ENCODE results near the gene NME7. TPM values are rescaled to one million over a fixed set of nuclear protein-coding genes. Genes with fewer than 3 reads are reported as not detected.

NME7 gene
- total RNA-seq, 4 donors from 2014 or later, result 1.9 to 15.9 (median 8.3) TPM

DNA sequence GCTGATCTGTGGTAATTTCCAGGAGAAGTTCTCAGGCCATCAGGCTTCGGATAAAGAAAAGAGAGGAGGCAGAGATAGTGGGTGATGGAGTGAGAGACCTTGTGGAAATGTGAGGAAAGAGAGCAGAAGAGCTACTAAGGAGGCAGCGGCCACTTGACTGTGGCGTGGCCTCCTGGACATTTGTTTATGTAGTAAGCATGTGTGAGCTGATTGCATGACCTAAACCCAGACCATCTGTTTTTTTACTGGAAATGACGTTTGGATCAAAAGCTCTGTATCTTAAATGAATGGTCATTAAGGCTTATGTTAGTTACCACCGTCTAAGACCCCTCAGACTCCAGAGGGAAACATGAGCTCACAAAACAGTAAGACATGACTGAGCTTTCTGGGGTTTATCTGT, 247.5 kb downstream of the NME7 start:
- Histone ChIP-seq H3K4me3 (no peak overlapping the region), H3K27ac (peak overlapping the region; percentile 21 to 98 (median 67)), H3K27me3 (no peaks in the 10 kb centered on the region), H3K9me3 (no peaks in the 10 kb centered on the region), H3K4me1 (peaks cover 21 to 85% (median 54%) of the 10 kb centered on the region in 4 donors), H3K36me3 (peaks cover 0 to 11% (median 2%) of the 10 kb centered on the region in 4 donors)
- no peak for DNase-seq
- in situ Hi-C loops (cut with MboI; ENCODE audit: low pct_ligation_motif_present in 1 of 4, low pct_unique_long_range_greater_than_20kb in 1 of 4, low sequenced_read_pairs in 3 of 4), result loop anchor here in 2 of 4 donors (25.0 kb wide), 3 partner anchors 217 to 658 kb away; no protein-coding TSS in a partner anchor
- WGBS, 2 donors (ENCODE audit: low coverage in 1 of 2), result 53 to 66% methylated on average over 3 to 5 of the region's 5 CpGs
- intact Hi-C loops (cut with DNase I; ENCODE audit: low total_unique reads), result no loop called here
- TF ChIP-seq EP300 (IDR thresholded peaks at IDR 0.05; ENCODE audit: low read depth) (no peak), POLR2AphosphoS5 (IDR thresholded peaks at IDR 0.05) (no peak), POLR2A (IDR thresholded peaks at IDR 0.05) (no peak)
- TF ChIP-seq, protein P1, sequence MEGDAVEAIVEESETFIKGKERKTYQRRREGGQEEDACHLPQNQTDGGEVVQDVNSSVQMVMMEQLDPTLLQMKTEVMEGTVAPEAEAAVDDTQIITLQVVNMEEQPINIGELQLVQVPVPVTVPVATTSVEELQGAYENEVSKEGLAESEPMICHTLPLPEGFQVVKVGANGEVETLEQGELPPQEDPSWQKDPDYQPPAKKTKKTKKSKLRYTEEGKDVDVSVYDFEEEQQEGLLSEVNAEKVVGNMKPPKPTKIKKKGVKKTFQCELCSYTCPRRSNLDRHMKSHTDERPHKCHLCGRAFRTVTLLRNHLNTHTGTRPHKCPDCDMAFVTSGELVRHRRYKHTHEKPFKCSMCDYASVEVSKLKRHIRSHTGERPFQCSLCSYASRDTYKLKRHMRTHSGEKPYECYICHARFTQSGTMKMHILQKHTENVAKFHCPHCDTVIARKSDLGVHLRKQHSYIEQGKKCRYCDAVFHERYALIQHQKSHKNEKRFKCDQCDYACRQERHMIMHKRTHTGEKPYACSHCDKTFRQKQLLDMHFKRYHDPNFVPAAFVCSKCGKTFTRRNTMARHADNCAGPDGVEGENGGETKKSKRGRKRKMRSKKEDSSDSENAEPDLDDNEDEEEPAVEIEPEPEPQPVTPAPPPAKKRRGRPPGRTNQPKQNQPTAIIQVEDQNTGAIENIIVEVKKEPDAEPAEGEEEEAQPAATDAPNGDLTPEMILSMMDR (IDR thresholded peaks at IDR 0.05), result no peak

DNA sequence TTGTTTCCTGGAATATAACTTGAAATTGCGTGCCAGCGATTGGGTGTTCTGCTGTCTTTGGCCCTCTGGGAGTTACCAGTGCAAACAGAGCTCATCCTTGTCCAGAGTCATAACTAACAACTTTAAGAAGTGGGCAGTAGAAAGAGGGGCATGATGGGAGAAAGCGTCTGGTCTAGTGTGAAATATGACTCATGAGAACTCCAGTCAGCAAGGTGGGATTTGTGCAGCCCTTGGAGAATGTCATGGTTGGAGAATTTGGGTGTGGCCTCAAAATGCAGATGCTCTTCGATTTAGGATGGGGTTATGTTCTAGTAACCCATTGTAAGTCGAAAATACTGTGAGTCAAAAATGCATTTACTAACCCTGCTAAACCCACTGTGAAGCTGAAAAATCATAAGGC, 248.2 kb downstream of the NME7 start:
- H3K4me1 ChIP-seq, result peaks cover 21 to 89% (median 57%) of the 10 kb centered on the region in 4 donors
- in situ Hi-C loops (cut with MboI; ENCODE audit: low pct_ligation_motif_present in 1 of 4, low pct_unique_long_range_greater_than_20kb in 1 of 4, low sequenced_read_pairs in 3 of 4) (loop anchor here in 2 of 4 donors (25.0 kb wide), 3 partner anchors 218 to 657 kb away; no protein-coding TSS in a partner anchor), intact Hi-C loops (cut with DNase I; ENCODE audit: low total_unique reads) (no loop called here)
- no peaks in the 10 kb centered on the region for H3K9me3 ChIP-seq
- 24 to 51% methylated on average over 4 to 5 of the region's 5 CpGs for WGBS, 2 donors (ENCODE audit: low coverage in 1 of 2)
- H3K4me3 ChIP-seq, result no peak overlapping the region
- no peaks in the 10 kb centered on the region for H3K27me3 ChIP-seq
- peaks cover 0 to 9% (median 0%) of the 10 kb centered on the region in 4 donors for H3K36me3 ChIP-seq
- no peak for DNase-seq
- TF ChIP-seq POLR2AphosphoS5 (IDR thresholded peaks at IDR 0.05) (no peak), POLR2A (IDR thresholded peaks at IDR 0.05) (no peak), EP300 (IDR thresholded peaks at IDR 0.05; ENCODE audit: low read depth) (no peak)
- TF ChIP-seq, protein P1 (IDR thresholded peaks at IDR 0.05), result no peak
- peak overlapping the region; percentile 21 to 98 (median 67) for H3K27ac ChIP-seq

DNA sequence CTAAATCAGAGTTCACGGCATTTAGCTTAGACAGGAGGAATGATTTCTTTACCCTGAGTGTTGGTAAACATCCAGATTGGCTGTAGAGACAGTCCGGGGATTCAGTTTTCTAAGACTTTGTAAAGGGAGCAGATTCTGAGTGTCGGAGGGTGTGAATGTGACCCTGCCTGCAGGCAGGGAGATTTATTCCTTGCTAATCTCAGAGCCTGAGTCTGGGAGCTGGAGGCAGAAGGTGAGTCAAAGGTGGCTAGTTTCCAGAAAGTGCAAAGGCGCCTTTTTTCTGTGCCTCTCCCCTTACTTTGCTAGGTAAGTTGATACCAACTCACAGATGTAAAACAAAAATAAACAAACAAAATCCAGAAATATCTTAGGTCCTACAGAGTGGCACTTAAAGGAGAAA, 249.4 kb downstream of the NME7 start:
- H3K4me3 ChIP-seq, result no peak overlapping the region
- DNase-seq, result no peak
- 42 to 58% methylated on average over 2 to 4 of the region's 4 CpGs for WGBS, 2 donors (ENCODE audit: low coverage in 1 of 2)
- TF ChIP-seq, protein P1 (IDR thresholded peaks at IDR 0.05), result no peak
- TF ChIP-seq POLR2A (IDR thresholded peaks at IDR 0.05) (no peak), EP300 (IDR thresholded peaks at IDR 0.05; ENCODE audit: low read depth) (no peak), POLR2AphosphoS5 (IDR thresholded peaks at IDR 0.05) (peak in 1 of 3 donors; percentile 6)
- in situ Hi-C loops (cut with MboI; ENCODE audit: low pct_ligation_motif_present in 1 of 4, low pct_unique_long_range_greater_than_20kb in 1 of 4, low sequenced_read_pairs in 3 of 4) (loop anchor here in 2 of 4 donors (25.0 kb wide), 3 partner anchors 219 to 656 kb away; no protein-coding TSS in a partner anchor), intact Hi-C loops (cut with DNase I; ENCODE audit: low total_unique reads) (no loop called here)
- no peaks in the 10 kb centered on the region for H3K9me3 ChIP-seq
- no peaks in the 10 kb centered on the region for H3K27me3 ChIP-seq
- peak overlapping the region; percentile 39 to 98 (median 83) for H3K27ac ChIP-seq
- H3K4me1 ChIP-seq, result peaks cover 29 to 90% (median 63%) of the 10 kb centered on the region in 4 donors
- peaks cover 0 to 9% (median 0%) of the 10 kb centered on the region in 4 donors for H3K36me3 ChIP-seq

DNA sequence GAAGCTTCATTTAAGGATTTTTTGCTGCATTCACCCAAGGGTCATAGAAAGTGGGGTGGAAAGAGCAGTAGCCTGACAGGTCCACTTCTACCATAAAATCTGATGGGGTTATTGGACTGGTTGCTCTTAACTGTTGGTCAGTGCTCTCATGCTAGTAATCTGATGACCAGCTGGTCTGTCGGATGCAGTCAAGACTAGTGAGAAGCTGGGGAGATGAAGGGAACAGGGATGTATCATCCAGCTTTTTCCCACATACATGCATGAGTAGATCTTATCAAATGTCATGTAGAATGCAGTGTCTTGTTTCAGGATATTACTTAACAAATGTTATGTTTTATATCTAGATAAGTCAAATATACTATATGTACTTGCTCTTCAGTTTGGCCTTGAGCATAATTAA, 250.0 kb downstream of the NME7 start:
- intact Hi-C loops (cut with DNase I; ENCODE audit: low total_unique reads), result no loop called here
- DNase-seq, result no peak
- peak overlapping the region; percentile 71 to 98 (median 96) for H3K27ac ChIP-seq
- H3K4me1 ChIP-seq, result peaks cover 35 to 93% (median 67%) of the 10 kb centered on the region in 4 donors
- H3K4me3 ChIP-seq, result no peak overlapping the region
- 74% methylated on average over 1 of the region's 1 CpG; no CpG with 5 or more reads in 1 of the 2 donors for WGBS, 2 donors (ENCODE audit: low coverage in 1 of 2)
- no peaks in the 10 kb centered on the region for H3K9me3 ChIP-seq
- in situ Hi-C loops (cut with MboI; ENCODE audit: low pct_ligation_motif_present in 1 of 4, low pct_unique_long_range_greater_than_20kb in 1 of 4, low sequenced_read_pairs in 3 of 4), result loop anchor here in 2 of 4 donors (25.0 kb wide), 3 partner anchors 220 to 655 kb away; no protein-coding TSS in a partner anchor
- H3K36me3 ChIP-seq, result peaks cover 0 to 9% (median 0%) of the 10 kb centered on the region in 4 donors
- no peaks in the 10 kb centered on the region for H3K27me3 ChIP-seq
- TF ChIP-seq POLR2AphosphoS5 (IDR thresholded peaks at IDR 0.05), result no peak
- no peak for TF ChIP-seq POLR2A (IDR thresholded peaks at IDR 0.05)
- TF ChIP-seq, protein P1 (IDR thresholded peaks at IDR 0.05), result no peak
- no peak for TF ChIP-seq EP300 (IDR thresholded peaks at IDR 0.05; ENCODE audit: low read depth)
